Heart right ventricle (tissue), 16 donors: Measurements from ENCODE around the gene ANKS1B. TPM values are rescaled to one million over a fixed set of nuclear protein-coding genes. Genes with fewer than 3 reads are reported as not detected.

Experiments
- ATAC-seq, 8 donors: fragments of 200-7000 bp; cut with Tn5 transposase; one replicate each; pipeline ENCODE4 v1.9.1; 2020; ENCODE audit warnings: mild to moderate bottlenecking in 8 of 8, moderate library complexity in 8 of 8, moderate number of reproducible peaks in 1 of 8
- DNase-seq, 2 donors: peaks; one replicate each; pipeline ENCODE4 v3.0.0-alpha.2; 2020
- H3K27ac ChIP-seq, 10 donors: fragments of 200-600 bp; sonication (generic) in 2 of 10; one replicate each; pipeline versions ENCODE4 v1.5.0 to v1.8.0; 2020 to 2022; ENCODE audit warnings: mild to moderate bottlenecking in 3 of 10
- H3K27me3 ChIP-seq, 7 donors: fragments of 200-600 bp; one replicate each; pipeline ENCODE4 v1.8.0; 2021 to 2022; ENCODE audit warnings: mild to moderate bottlenecking in 2 of 7
- H3K36me3 ChIP-seq, 9 donors: fragments of 200-600 bp; sonication (generic) in 1 of 9; one replicate each; pipeline versions ENCODE4 v1.5.0 to v1.8.0; 2020 to 2022; ENCODE audit warnings: mild to moderate bottlenecking in 2 of 9
- H3K4me1 ChIP-seq, 9 donors: fragments of 200-600 bp; sonication (generic) in 1 of 9; one replicate each; pipeline versions ENCODE4 v1.5.0 to v1.8.0; 2020 to 2022; ENCODE audit warnings: mild to moderate bottlenecking in 4 of 9
- H3K4me3 ChIP-seq, 10 donors: fragments of 200-600 bp; sonication (generic) in 2 of 10; one replicate each; pipeline versions ENCODE4 v1.5.0 to v1.8.0; 2020 to 2022; ENCODE audit warnings: mild to moderate bottlenecking in 7 of 10, moderate library complexity in 2 of 10
- H3K9me3 ChIP-seq, 11 donors: fragments of 200-600 bp in 10 of 11; sonication (generic) in 2 of 11; one replicate each; pipeline versions ENCODE4 v1.5.0 to v1.8.0; 2013 to 2022; ENCODE audit warnings: mild to moderate bottlenecking in 2 of 11, control low read depth in 1 of 11, moderate library complexity in 1 of 11
- CTCF ChIP-seq, 9 donors: fragments of 200-600 bp; sonication (generic) in 2 of 9; IDR thresholded peaks; one replicate each; pipeline versions ENCODE4 v1.5.0 to v1.8.0; 2021 to 2022; ENCODE audit warnings: antibody characterized with exemption in 9 of 9, mild to moderate bottlenecking in 5 of 9, moderate library complexity in 1 of 9
- WGBS, 2 donors: extraction: QIAGEN DNeasy Blood & Tissue Kit; methylation state at CpG; one replicate each; pipeline ENCODE4 v1.1.7; 2013; ENCODE audit warnings: inconsistent platforms in 1 of 2; 5-methylcytosine and 5-hydroxymethylcytosine counted together
- intact Hi-C, 10 donors: fragments of 100-400 bp; cut with DNase I; formaldehyde crosslinking; loops; one replicate each; pipeline versions ENCODE4 v1.11.1 to v1.14.2; 2022
- polyA plus RNA-seq, 2 donors: library from polyadenylated mRNA; stranded (reverse); fragments of 200-250 nt; gene quantifications; one replicate each; pipeline ENCODE4 v1.2.3, GENCODE V29; 2013
- total RNA-seq, 10 donors: library from RNA; stranded (reverse); fragmentation: NEBNext Ultra II Directional in 3 of 10; extraction: Animal tissue kit (Norgen Biotek cat#: 25700) in 3 of 10; gene quantifications; one replicate each; pipeline versions ENCODE4 v1.2.1 to v1.2.4, GENCODE V29; 2021 to 2023
- donor health status: Arrhythmogenic right ventricular cardiomyopathy.
- donor health status: ischemic (EF 13 %, LVEDD 7.1; RV severe dilation, severe dysfunction).
- donor health status: healthy with polysubstance abuse.
- donor health status: DM: no; HTN: yes; CAD: no.
- donor health status: DM: no; HTN: no; CAD: no.
- donor health status: ischemic (EF 25% LVEDD 6.9; RV normal size, moderate dysfunction).
- donor health status: ischemic (EF 25% LVEDD 5.7; RV mildly dilated, moderate dysfunction).
- donor health status: healthy.
- donor health status: DM: yes; HTN: yes; CAD: no.
- donor health status: Ischemic cardiomyopathy.
- donor health status: ischemic (EF 35%, LVEDD 5.7; RV mildly dilated, moderate dysfunction).
- donor health status: nonischemic (EF 11% LVEDD 7.7; RV severe dilation, severe dysfunction).
- donor health status: DM: yes; HTN: yes; CAD: no.
- donor health status: PGD.
- donor health status: ischemic (EF 29% LVEDD 5.4; RV normal size, mild dysfunction).
- donor health status: nonischemic (EF 23%, LVEDD 6.1; RV moderate dilation, normal function).

The ANKS1B gene
- total and polyA plus RNA-seq, 12 donors, result 0.58 to 4.8 (median 1.8) TPM

GRCh38 chr12:99232324-99232723, 752.4 kb downstream of the ANKS1B start:
- TF ChIP-seq CTCF (IDR thresholded peaks at IDR 0.05), result no peak
- ATAC-seq (no peak), DNase-seq (no peak)
- H3K9me3 ChIP-seq, result no peaks in the 10 kb centered on the region
- intact Hi-C loops, result no loop called here
- H3K4me1 ChIP-seq, result no peaks in the 10 kb centered on the region
- H3K27me3 ChIP-seq, result no peaks in the 10 kb centered on the region
- no peak overlapping the region for H3K4me3 ChIP-seq
- no peak overlapping the region for H3K27ac ChIP-seq
- H3K36me3 ChIP-seq, result no peaks in the 10 kb centered on the region
- WGBS, 2 donors, result 47 to 56% methylated on average over 4 of the region's 4 CpGs

GRCh38 chr12:99231031-99231430, 753.7 kb downstream of the ANKS1B start:
- Histone ChIP-seq H3K36me3 (no peaks in the 10 kb centered on the region), H3K27me3 (no peaks in the 10 kb centered on the region), H3K4me1 (no peaks in the 10 kb centered on the region), H3K27ac (no peak overlapping the region), H3K9me3 (no peaks in the 10 kb centered on the region), H3K4me3 (no peak overlapping the region)
- TF ChIP-seq CTCF (IDR thresholded peaks at IDR 0.05), result no peak
- no peak for ATAC-seq
- DNase-seq, result no peak
- intact Hi-C loops, result no loop called here
- WGBS, 2 donors, result 60 to 71% methylated on average over 1 of the region's 1 CpG

- H3K36me3 ChIP-seq, result no peaks in the 10 kb centered on the region
- H3K9me3 ChIP-seq, result no peaks in the 10 kb centered on the region
- H3K27me3 ChIP-seq, result no peaks in the 10 kb centered on the region
- intact Hi-C loops, result no loop called here
- no peaks in the 10 kb centered on the region for H3K4me1 ChIP-seq
- 63 to 67% methylated on average over 5 of the region's 5 CpGs for WGBS, 2 donors
- no peak overlapping the region for H3K4me3 ChIP-seq
- TF ChIP-seq CTCF (IDR thresholded peaks at IDR 0.05), result no peak
- no peak for DNase-seq
- H3K27ac ChIP-seq, result no peak overlapping the region
- ATAC-seq, result no peak
Observed at GRCh38 chr12:99224237-99224636, 760.5 kb downstream of the ANKS1B start.

GRCh38 chr12:99223579-99223978, 761.2 kb downstream of the ANKS1B start:
- no peak overlapping the region for H3K4me3 ChIP-seq
- no peaks in the 10 kb centered on the region for H3K27me3 ChIP-seq
- H3K9me3 ChIP-seq, result no peaks in the 10 kb centered on the region
- ATAC-seq (peak in 1 of 8 donors; percentile 37), DNase-seq (no peak)
- no peak for TF ChIP-seq CTCF (IDR thresholded peaks at IDR 0.05)
- no peak overlapping the region for H3K27ac ChIP-seq
- H3K4me1 ChIP-seq, result no peaks in the 10 kb centered on the region
- intact Hi-C loops, result no loop called here
- WGBS, 2 donors, result 30 to 34% methylated on average over 5 of the region's 5 CpGs
- H3K36me3 ChIP-seq, result no peaks in the 10 kb centered on the region

GRCh38 chr12:99213047-99213446, 771.7 kb downstream of the ANKS1B start:
- H3K36me3 ChIP-seq, result no peaks in the 10 kb centered on the region
- H3K4me1 ChIP-seq, result no peaks in the 10 kb centered on the region
- H3K9me3 ChIP-seq, result peaks cover 0 to 59% (median 10%) of the 10 kb centered on the region in 11 donors
- 71 to 81% methylated on average over 5 of the region's 5 CpGs for WGBS, 2 donors
- intact Hi-C loops, result no loop called here
- H3K4me3 ChIP-seq, result no peak overlapping the region
- no peak for ATAC-seq
- H3K27ac ChIP-seq, result no peak overlapping the region
- no peak for DNase-seq
- no peak for TF ChIP-seq CTCF (IDR thresholded peaks at IDR 0.05)
- no peaks in the 10 kb centered on the region for H3K27me3 ChIP-seq
